Myocyte (in vitro differentiated cells): ENCODE results near the gene PRRX2. TPM values are rescaled to one million over a fixed set of nuclear protein-coding genes. Genes with fewer than 3 reads are reported as not detected.
"Not testable (repeated sequence)": the region's sequence is repeated elsewhere in the genome, so short reads cannot be mapped to it uniquely, and the experiment has no call there.

ENCODE experiments used
- DNase-seq: peaks from one replicate; pipeline ENCODE4 v3.0.0-alpha.2; 2012; ENCODE audit warnings: low read depth
- total RNA-seq: library from RNA; depleted of rRNA; stranded (reverse); fragments of >200 nt; gene quantifications from 2 replicates; pipeline ENCODE4 v1.2.3, GENCODE V29; 2014

Gene PRRX2
- total RNA-seq, 1 donor from 2014 or later, result not detected

DNA sequence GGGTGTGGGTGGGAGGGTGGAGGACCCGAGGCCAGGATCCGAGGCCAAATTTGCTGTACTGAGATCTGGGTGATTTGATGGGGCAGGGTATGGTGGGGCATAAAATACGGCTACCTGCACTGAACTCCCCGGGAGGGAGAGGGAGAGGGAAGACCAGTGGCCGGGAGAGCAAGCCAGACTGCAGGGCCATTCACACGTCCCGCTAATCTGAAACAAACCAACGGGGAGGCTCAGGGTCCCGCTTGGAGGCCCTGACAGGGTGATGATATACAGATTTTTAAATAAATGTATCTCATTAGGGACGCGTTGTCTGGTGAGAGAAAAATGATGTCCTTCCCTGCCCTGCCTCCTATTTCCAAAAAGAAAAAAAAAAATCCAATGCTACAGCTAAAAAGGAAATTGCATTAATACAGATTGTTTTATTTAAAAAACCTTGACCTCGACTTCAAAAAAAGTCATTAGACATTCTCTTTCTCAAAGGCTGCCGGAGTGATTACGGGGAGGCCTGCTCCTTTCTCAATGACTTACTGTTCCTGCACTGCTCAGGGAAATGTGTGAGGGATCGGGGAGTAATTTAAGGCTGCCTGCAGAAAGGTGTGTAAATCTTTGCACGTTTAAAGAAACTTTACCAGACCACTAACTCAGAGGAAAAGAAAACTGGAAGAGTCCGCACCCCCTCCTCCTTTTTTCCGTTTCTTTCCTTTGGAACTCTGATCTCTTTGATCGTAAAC is 11.5 kb upstream of the PRRX2 start:
- DNase-seq, result no peak

DNA sequence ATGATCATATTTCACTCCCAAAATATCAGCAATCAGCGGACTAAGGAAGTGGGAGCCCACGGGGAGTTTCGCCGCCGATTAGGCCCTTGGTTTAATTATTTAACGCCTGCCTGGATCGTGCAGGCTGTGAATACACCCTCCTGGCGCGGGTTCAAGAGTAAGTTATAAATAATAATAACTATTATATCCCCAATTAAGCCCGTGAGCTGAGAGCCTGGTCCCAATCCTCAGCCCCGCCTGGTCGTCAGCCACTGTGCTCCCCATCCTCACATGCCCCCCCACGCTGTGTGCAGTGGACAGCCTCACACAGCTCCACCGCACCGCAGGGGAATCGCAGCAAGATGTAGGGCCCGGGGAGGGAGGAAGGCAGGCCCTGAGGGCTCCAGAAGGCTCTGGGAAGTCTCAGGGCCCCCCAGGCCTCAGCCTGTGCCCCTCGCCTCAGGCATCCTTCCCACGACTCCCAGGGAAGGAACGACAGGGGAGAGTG is 10.8 kb upstream of the PRRX2 start:
- no peak for DNase-seq

DNA sequence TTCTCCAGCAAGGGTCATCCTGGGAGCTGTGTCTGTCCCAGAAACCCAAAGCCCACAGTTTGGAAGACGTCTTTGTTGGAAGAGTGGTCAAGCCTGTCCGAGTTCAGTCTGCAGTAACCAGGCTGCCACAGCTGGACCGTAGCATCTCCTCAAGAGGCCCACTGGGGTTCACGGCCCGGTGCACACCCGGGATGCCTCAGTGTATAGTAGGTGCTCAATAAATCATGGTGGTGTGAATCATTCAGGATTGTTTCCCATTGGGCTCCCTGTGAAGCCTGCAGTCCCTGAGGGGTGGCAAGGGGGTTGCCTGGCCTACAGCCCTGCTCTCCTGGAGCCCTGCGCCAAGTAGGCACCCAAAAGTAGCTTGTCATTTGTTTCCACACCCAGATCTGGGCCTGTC is 10.3 kb upstream of the PRRX2 start:
- no peak for DNase-seq

DNA sequence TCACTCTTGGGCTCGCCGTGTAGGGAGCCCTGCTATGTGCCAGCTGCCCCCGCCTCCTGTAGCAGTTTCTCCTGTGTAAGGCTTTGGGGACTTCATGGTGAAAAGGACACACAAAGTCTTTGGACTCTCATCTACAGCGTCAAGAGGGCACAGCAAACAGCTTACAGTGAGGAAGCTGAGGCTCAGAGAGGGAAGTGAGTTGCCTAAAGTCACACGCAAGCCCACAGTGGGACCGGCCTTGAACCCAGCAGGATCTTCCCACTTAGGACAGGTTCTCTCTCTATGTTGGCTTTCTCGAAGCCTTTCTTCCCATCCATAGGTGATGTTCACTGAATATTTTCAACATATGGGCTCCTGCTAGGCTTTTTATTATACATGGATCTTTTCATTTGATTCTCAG is 9.8 kb upstream of the PRRX2 start:
- DNase-seq, result no peak

- peak; percentile 49 for DNase-seq
Observed at GRCh38 chr9:129656795-129657390, 8.6 kb upstream of the PRRX2 start.

GRCh38 chr9:129661029-129661428 is 4.4 kb upstream of the PRRX2 start:
- no peak for DNase-seq

DNA sequence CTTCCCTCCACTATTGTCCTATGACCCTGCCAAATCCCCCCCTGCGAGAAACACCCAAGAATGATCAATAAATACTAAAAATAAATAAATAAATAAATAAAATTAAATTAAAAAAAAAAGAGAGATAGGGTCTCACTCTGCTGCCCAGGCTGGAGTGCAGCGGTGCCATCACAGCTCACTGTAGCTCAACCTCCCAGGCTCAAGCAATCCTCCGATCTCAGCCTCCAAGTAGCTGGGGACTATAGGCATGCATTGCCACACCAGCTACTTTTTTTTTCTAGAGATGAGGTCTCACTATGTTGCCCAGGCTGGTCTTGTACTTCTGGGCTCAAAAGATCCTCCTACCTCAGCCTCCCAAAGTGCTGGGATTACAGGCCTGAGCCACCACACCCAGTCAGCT is 3.2 kb upstream of the PRRX2 start:
- DNase-seq, result not testable (repeated sequence)

DNA sequence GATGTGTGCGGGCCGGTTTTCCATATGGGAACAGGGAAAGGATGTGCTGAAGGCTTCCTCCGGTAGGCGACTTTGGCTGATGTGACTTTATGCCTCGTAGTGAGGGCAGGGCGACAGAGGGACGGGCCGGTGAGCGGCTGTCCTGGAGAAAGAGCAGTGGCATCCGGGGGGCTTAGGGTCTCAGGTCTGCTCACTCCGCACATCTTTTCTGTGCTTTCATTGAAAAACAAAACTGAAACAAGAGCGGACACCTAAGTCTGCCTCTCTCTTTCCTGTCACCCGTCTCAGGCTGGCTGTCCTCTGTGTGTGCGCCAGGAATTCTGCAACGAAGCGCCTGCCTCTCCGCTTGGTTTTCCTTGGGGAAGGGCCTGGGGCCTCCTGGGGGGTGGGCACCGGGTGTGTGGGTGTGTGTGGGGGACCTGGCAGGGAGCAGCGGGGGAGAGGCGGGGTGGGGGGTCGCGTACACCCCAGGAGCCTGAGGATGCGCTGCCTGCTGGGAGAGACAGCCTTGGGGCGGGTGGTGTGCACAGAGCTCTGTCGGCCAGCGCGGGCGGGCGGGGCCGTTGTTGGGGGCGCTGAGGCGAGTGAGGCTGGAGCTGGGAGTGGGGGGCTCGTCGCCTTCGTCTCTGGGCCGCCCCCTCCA is 580 bp upstream of the PRRX2 start:
- no peak for DNase-seq

GRCh38 chr9:129665814-129666520 is 520 bp downstream of the PRRX2 start:
- no peak for DNase-seq

DNA sequence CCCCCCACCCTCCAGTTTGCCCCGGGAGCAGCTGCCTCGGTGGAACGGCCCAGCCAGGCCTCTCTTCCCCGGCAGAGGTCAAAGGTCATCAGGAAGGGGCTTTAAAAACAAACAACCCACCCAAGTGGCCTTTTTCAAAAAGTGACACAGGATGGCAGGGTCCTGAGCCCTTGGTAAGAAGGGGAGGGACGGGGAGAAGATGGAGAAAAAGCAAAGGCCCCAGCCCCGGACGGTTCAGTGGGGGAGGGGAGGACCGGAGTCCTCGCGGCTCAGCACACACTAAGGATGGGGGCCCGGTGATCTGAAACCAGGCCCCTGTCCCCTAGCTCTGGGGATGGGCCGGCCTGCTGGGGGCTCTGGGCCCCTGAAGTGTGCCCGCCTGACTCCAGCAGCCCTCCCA is 1.1 kb downstream of the PRRX2 start:
- DNase-seq, result no peak

DNA sequence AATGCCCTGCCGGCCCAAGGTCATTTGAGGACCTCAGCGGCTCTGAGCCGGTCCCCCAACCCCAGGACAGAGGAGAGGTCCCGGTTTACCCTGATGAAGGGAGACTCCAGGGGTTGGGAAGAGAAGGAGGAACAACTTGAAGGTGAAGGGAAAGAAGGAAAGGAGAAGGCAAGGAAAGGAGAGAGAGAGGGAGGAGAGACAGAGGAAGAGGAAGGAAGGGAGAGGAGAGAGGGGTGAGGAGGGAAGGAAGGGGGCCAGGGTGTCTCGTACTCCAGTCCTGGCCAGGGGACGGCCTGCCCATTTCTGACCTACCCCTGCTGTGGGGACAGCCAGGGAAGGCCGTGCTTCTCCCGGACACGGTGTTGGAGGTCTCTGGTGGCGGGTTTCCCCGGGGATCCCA is 1.9 kb downstream of the PRRX2 start:
- DNase-seq, result no peak

DNA sequence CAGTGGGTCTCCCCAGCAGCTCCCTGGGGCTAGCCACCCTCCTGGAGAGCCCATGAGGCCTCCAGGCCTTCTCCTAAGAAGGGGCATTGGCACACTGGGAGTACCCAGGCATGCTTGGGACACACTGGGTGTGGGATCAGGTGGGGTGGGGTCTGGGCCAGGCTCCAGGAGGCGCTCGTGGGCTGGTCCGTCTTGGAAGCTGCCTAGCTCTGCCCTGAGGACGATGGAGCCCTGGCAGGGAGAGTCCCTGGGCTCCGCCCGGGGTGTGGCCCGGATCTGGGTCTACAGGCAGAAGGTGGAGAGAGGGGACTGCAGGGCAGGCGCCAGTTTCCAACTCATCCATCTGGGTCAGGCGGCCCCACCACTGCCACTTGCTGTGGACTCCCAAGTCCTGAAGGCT is 2.4 kb downstream of the PRRX2 start:
- DNase-seq, result no peak

- DNase-seq, result peak; percentile 43
Observed at GRCh38 chr9:129669141-129669718, 3.8 kb downstream of the PRRX2 start.

GRCh38 chr9:129669946-129670345 is 4.5 kb downstream of the PRRX2 start:
- DNase-seq, result no peak

GRCh38 chr9:129671065-129671464 is 5.6 kb downstream of the PRRX2 start:
- no peak for DNase-seq

DNA sequence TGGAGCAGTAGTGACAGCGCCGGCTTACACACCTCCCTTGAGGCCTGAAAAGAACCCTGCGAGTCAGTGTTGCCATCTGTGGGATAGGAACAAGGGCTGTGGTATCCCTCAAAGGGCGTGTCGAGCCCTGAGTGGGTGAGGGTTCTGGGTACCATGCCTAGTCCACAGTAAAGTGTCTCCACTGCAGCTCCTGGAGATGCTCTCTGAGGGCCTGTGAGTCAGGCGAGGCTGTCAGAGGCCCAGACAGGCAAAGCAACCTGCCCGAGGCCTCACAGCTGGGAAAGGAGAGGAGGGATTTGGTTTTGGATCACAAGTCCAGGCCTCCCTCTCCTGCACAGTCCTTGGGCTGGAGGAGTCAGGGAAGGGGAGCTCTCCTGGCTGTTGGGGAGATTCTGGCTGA is 6.1 kb downstream of the PRRX2 start:
- DNase-seq, result peak; percentile 12

DNA sequence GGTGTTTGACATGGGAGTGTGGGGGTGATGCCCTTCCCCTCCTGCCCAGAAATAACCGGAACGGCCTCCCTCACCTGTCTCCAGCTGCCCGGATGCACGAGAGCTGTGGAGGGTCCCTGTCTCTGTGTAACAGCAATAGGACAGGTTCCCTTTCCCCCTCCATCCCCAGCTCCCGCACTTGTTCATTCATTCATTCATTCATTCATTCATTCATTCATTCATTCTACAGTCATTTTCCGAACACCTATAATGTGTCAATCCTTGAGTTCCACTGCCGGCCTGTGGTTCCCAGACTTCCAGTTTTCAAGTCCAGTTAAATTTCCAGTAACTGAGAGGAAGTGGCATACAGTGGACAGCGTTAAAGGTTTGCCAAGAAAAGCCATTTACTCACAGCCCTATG is 7.3 kb downstream of the PRRX2 start:
- DNase-seq, result no peak

DNA sequence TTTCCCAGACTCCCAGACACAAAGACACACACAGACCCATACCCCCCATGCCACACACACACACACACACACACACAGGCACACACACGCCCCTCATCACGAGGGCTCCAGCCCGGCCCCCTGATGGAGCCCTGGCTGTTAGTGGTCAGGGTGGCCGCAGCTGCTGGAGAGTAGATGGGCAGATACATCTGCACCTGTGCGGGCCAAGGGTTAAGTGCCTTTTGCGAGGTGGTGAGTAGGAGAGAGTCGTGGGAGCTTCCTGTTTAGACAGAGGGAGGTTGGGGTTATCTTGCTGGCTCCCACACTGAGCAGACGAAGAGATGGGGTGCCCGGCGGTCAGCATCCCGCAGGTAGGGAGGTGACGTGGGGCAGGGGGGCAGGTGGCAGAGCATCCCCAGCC is 8.2 kb downstream of the PRRX2 start:
- no peak for DNase-seq

DNA sequence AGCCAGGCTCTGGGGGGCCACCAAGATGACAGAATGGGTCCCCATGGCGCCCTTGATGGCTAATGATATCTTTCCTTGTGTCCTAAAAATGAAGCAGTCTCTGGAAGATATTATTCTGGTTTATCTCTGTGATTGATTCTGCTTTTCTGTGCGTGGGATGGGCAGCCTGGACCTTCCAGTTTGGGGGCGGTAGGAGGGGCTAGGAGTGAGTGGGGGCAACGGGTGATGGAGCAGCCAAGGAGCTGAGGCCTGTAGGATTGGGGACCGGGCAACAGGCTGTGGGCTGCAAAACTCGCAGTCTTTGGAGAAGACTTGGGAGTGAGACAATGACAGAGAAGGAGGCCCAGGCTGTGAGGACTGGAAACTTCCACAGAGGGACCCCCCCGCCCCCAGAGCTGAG is 8.8 kb downstream of the PRRX2 start:
- DNase-seq, result no peak

DNA sequence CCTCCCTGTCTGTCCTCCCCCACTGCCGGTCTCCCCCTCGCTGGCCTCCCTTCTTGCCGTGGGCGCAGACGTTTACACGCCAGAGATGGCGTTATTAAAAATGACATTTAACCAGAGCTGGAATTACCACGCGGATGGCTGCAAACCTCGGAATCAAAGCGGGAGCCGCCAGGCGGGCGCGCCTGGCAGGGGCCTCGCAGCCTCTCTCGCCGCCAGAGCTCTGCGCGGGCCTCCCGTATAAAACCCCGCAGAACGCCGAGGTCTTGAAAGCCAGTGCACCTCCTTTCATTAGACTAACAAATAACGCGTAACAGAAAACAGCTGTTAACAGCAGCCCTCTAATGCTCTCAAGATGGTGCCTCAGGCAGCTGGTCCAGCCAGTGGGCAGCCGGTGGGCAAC is 10.2 kb downstream of the PRRX2 start:
- no peak for DNase-seq

- no peak for DNase-seq
Observed at GRCh38 chr9:129676287-129676686, 10.8 kb downstream of the PRRX2 start.

DNA sequence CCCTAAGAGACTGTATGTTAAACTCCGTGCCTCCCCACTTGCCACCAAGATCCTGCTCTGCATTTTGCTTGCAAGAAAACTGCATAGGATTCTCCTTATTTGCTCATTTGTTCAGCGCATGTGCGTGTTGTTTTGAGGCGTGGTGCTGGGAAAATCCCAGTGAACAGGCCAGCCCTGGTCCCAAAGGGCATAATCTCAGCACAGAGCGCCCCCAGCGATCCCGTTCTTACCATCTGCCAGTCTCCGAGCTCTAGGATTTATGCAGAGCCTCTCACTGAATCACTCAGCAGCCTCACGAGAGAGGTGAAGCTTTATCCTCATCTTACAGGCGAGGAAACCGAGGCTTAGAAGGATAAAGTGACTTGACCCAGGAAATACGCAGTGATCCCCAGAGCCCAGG is 11.5 kb downstream of the PRRX2 start:
- DNase-seq, result no peak
